Measurements from ENCODE around the gene PDPR. TPM values are rescaled to one million over a fixed set of nuclear protein-coding genes. Genes with fewer than 3 reads are reported as not detected.
A peak's percentile ranks its signal among the peaks of the same experiment; 100 is the strongest.
"Not testable (repeated sequence)": the region's sequence is repeated elsewhere in the genome, so short reads cannot be mapped to it uniquely, and the experiment has no call there.

Gene PDPR
- 30.8 TPM for total RNA-seq

- peak; percentile 95 for DNase-seq
These were observed at the start of gene PDPR for GRCh38 chr16:70113982-70114826. Gene PDPR (plus strand): TSS chr16:70114332. CDS start chr16:70120493, 6,161 bp downstream.

DNA sequence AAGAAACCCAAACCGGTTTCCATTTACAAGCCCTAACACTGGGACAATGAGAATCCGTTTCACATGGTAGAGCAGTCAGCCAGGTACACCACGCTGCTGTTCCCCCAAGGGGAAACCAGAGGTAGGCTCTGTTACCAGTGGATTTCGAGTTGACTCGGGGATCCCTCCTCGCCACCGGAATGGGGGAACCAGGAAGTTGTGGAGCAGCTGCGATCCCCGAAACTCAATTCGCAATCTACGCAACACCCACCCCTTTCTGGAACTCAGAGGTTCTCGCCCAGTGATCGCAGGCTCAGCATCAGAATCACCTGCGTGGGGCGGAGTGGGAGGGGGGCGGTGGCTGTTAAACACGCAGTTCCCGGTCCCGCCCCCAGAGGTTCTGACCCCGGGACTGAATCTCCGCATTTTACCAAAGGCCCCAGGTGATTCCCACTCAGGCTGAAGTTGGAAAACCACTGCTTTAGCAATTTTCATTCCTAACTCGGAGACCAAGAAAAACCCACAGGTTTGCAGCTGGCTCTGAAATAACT, 49.2 kb upstream of the PDPR start:
- peak; percentile 41 for DNase-seq

DNA sequence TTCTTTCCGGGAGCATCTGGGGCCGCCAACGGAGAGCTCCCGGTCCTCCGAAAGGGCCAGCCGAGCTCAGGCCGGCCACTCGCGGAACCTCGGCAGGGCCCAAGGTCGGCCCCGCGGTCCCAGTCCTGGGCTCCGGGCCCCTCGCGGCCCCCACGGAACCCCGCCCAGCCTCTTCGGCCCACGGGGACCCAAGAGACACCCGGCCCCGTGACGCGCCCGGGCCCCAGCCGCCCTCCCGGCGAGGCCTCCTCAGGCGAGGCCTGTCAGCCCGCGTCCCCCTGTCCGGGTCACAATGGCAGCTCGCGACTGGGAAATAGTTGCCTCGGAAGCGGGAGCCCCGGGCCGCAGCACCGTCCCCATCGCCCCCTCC, 48.8 kb upstream of the PDPR start:
- not testable (repeated sequence) for DNase-seq

GRCh38 chr16:70065746-70066658, 48.1 kb upstream of the PDPR start:
- DNase-seq, result peak; percentile 90

DNA sequence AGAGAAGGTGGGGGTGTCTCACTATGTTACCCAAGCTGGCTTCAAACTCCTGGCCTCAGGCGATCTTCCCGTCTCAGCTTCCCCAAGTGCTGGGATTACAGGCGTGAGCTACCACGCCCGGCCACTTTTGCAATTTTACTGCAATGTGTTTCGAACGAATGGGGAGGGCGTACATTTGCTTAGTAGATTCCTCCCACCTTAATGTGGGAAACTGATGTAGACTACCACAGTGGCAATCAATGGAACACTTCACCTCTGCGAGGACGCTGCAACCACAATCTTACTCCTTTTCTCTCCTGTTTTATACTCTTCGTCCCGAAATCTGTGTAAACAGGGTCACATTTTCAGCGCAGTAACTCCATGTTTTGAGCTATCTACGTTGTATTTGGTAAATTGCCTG, 47.4 kb upstream of the PDPR start:
- DNase-seq, result not testable (repeated sequence)

- DNase-seq, result not testable (repeated sequence)
These were observed 35.1 kb upstream of the PDPR start for GRCh38 chr16:70079081-70079480.

GRCh38 chr16:70081219-70081618, 32.9 kb upstream of the PDPR start:
- peak; percentile 2 for DNase-seq

DNA sequence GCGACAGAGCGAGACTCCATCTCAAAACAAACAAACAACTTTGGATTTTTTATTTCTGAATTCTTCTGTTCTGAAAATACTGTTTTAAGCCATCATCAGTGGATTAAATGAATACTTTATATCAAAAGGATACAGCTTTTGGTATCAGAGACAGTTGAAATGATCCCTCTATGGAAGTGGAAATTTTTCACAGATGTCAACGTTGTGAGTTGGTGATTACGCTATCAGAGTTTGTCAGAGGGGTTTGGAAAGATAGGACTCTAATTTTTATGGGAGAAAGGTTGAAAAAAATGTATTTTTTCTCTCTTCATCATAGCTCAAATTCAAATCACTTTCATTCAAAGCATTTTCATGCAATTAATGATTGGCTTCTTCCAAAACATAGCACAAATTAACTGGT, 30.2 kb upstream of the PDPR start:
- DNase-seq, result not testable (repeated sequence)

- DNase-seq, result not testable (repeated sequence)
These were observed 26.0 kb upstream of the PDPR start for GRCh38 chr16:70088160-70088559.

- DNase-seq, result not testable (repeated sequence)
These were observed 25.3 kb upstream of the PDPR start for GRCh38 chr16:70088877-70089276.

- not testable (repeated sequence) for DNase-seq
These were observed 24.8 kb upstream of the PDPR start for GRCh38 chr16:70089289-70089688.

- not testable (repeated sequence) for DNase-seq
These were observed 23.0 kb upstream of the PDPR start for GRCh38 chr16:70091104-70091503.

- peak; percentile 29 for DNase-seq
These were observed 20.0 kb upstream of the PDPR start for GRCh38 chr16:70094096-70094495.

DNA sequence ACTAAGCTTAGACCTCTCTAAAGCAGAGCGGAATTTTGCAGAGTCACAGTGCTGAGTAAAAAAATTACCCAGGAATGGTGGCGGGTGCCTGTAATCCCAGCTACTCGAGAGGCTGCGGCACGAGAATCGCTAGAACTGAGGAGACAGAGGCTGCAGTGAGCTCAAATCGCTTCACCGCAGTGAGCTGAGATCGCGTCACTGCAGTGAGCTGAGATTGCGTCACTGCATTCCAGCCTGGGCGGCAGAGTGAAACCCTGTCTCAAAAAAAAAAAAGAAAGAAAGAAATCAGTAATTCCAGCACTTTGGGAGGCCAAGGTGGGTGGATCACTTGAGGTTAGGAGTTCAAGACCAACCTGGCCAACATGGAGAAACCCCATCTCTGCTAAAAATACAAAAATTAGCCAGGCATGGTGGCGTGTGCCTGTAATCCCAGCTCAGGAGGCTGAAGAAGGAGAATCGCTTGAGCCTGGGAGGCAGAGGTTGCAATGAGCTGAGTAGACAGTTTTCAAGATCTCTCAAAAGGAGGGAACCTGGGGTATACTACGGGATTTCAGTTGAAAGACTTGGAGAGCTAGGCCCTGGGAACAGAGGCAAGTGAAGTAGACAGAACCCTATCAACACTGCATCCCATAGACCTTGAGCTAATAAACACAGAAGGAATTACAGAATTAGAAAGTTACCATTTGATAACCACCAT, 4.4 kb upstream of the PDPR start:
- DNase-seq, result not testable (repeated sequence)

GRCh38 chr16:70112162-70112561, 2.0 kb upstream of the PDPR start:
- not testable (repeated sequence) for DNase-seq

- not testable (repeated sequence) for DNase-seq
These were observed 542 bp upstream of the PDPR start for GRCh38 chr16:70113599-70113981.

- DNase-seq, result not testable (repeated sequence)
These were observed 4.2 kb downstream of the PDPR start for GRCh38 chr16:70118354-70118753.

GRCh38 chr16:70118776-70119175, 4.6 kb downstream of the PDPR start:
- not testable (repeated sequence) for DNase-seq

DNA sequence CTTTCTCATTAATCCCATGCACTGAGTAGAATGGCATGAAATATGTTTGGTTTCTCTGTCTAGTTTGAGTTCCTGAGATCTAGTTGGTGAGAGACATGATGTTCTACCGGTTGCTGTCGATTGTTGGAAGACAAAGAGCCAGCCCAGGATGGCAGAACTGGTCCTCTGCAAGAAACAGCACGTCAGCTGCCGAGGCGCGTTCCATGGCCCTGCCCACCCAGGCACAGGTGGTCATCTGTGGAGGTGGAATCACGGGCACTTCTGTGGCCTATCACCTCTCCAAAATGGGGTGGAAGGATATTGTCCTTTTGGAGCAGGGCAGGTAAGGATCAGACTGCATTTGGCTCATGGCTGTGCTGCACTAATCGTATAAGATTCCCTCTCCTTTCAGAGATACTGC, 6.3 kb downstream of the PDPR start:
- not testable (repeated sequence) for DNase-seq

DNA sequence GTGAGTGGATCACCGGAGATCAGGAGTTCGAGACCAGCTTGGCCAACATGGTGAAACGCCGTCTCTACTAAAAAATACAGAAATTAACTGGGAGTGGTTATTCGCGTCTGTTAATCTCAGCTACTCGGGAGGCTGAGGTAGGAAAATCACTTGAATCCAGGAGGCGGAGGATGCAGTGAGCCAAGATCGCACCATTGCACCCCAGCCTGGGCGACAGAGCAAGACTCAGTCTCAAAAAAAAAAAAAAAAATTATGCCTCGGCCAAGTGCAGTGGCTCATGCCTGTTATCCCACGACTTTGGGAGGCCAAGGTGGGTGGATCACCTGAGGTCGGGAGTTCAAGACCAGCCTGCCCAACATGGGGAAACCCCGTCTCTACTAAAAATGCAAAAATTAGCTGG, 9.7 kb downstream of the PDPR start:
- not testable (repeated sequence) for DNase-seq

GRCh38 chr16:70126226-70126625, 12.1 kb downstream of the PDPR start:
- DNase-seq, result not testable (repeated sequence)

GRCh38 chr16:70127706-70128105, 13.6 kb downstream of the PDPR start:
- DNase-seq, result not testable (repeated sequence)

Measured in tongue (tissue), 2 donors.